Stomach (tissue), 9 donors: ENCODE data around the gene VAMP8. TPM values are rescaled to one million over a fixed set of nuclear protein-coding genes. Genes with fewer than 3 reads are reported as not detected.
A peak's percentile ranks its signal among the peaks of the same experiment; 100 is the strongest.

ENCODE experiments used
- DNase-seq, 2 donors: peaks; one replicate each; pipeline versions ENCODE4 v3.0.0 to v3.0.0-alpha.2; 2013 to 2019
- H3K27ac ChIP-seq, 5 donors: fragments of 200-600 bp in 4 of 5; sonication (generic) in 4 of 5; one replicate each; pipeline ENCODE4 v1.5.1; 2013 to 2019; ENCODE audit warnings: mild to moderate bottlenecking in 1 of 5, moderate library complexity in 1 of 5
- H3K27me3 ChIP-seq, 3 donors: fragments of 200-600 bp; sonication (generic); one replicate each; pipeline ENCODE4 v1.5.1; 2017 to 2019; ENCODE audit warnings: mixed run types in 1 of 3
- H3K36me3 ChIP-seq, 4 donors: fragments of 200-600 bp; sonication (generic); 1 replicate in 3 of 4; 2 replicates in 1 of 4; pipeline ENCODE4 v1.5.1; 2016 to 2019
- H3K4me1 ChIP-seq, 4 donors: fragments of 200-600 bp; sonication (generic); one replicate each; pipeline ENCODE4 v1.5.1; 2016 to 2019
- H3K4me3 ChIP-seq, 4 donors: fragments of 200-600 bp; sonication (generic) in 3 of 4; one replicate each; pipeline ENCODE4 v1.5.1; 2016 to 2019; ENCODE audit warnings: mild to moderate bottlenecking in 1 of 4
- H3K9me3 ChIP-seq, 4 donors: fragments of 200-600 bp; sonication (generic); one replicate each; pipeline ENCODE4 v1.5.1; 2016 to 2019
- CTCF ChIP-seq, 7 experiments: fragments of 450-650 bp in 4 of 7; fragments of 200-600 bp in 3 of 7; sonication (generic) in 3 of 7; IDR thresholded peaks; one replicate each; pipeline ENCODE4 v1.5.1; 2016 to 2019; ENCODE audit warnings: antibody characterized with exemption in 7 of 7, control low read depth in 2 of 7, mild to moderate bottlenecking in 1 of 7
- EP300 ChIP-seq: sonication (generic); formaldehyde crosslinking; IDR thresholded peaks from one replicate; pipeline ENCODE4 v1.6.1; 2017; ENCODE audit warnings: antibody characterized with exemption
- POLR2A ChIP-seq, 4 donors: fragments of 450-650 bp; IDR thresholded peaks; one replicate each; pipeline ENCODE4 v1.6.1; 2016; ENCODE audit warnings: antibody characterized with exemption in 4 of 4, control low read depth in 2 of 4, mild to moderate bottlenecking in 1 of 4, moderate library complexity in 1 of 4
- POLR2AphosphoS5 ChIP-seq, 3 donors: sonication (generic); formaldehyde crosslinking; IDR thresholded peaks; one replicate each; pipeline ENCODE4 v1.6.1; 2016; ENCODE audit warnings: antibody characterized with exemption in 3 of 3
- WGBS, 5 donors: extraction: QIAGEN DNeasy Blood & Tissue Kit in 3 of 5; methylation state at CpG; one replicate each; pipeline versions ENCODE4 v1.1.5 to v1.1.7; 2013 to 2018; 5-methylcytosine and 5-hydroxymethylcytosine counted together
- intact Hi-C: fragments of 100-400 bp; cut with DNase I; formaldehyde crosslinking; loops from one replicate; pipeline ENCODE4 v1.15.1; 2023; ENCODE audit warnings: low total_unique reads
- polyA plus RNA-seq, 3 donors: library from polyadenylated mRNA; stranded (reverse); fragments of 200-250 nt; gene quantifications; one replicate each; pipeline ENCODE4 v1.2.3, GENCODE V29; 2013
- total RNA-seq, 5 donors: library from RNA; depleted of rRNA; stranded (reverse); fragments of >200 nt; gene quantifications; one replicate each; pipeline versions ENCODE4 v1.1.0 to v1.2.3, GENCODE V29; 2014 to 2016
- donor health status: healthy with polysubstance abuse.
- donor health status: Bipolar disorder and iron deficiency.
- donor health status: healthy.

VAMP8 gene
- total and polyA plus RNA-seq, 8 donors, result 2.2 to 568 (median 191) TPM; not detected in 1

GRCh38 chr2:85560812-85561279 is 16.5 kb upstream of the VAMP8 start:
- Histone ChIP-seq H3K4me3 (peak overlapping the region; percentile 65 to 91 (median 76)), H3K27ac (peak overlapping the region; percentile 81 to 93 (median 89)), H3K27me3 (no peaks in the 10 kb centered on the region), H3K9me3 (no peaks in the 10 kb centered on the region), H3K36me3 (peaks cover 6 to 34% (median 33%) of the 10 kb centered on the region in 4 donors), H3K4me1 (peaks cover 14 to 36% (median 27%) of the 10 kb centered on the region in 4 donors)
- intact Hi-C loops, result no loop called here
- no peak for TF ChIP-seq POLR2A (IDR thresholded peaks at IDR 0.05)
- no peak for TF ChIP-seq EP300
- TF ChIP-seq POLR2AphosphoS5 (IDR thresholded peaks at IDR 0.05), result no peak
- no peak for TF ChIP-seq CTCF (IDR thresholded peaks at IDR 0.05)
- peak in 1 of 2 donors; percentile 32 for DNase-seq
- 1 to 4% (median 2%) methylated on average over 10 to 14 of the region's 14 CpGs for WGBS, 5 donors

DNA sequence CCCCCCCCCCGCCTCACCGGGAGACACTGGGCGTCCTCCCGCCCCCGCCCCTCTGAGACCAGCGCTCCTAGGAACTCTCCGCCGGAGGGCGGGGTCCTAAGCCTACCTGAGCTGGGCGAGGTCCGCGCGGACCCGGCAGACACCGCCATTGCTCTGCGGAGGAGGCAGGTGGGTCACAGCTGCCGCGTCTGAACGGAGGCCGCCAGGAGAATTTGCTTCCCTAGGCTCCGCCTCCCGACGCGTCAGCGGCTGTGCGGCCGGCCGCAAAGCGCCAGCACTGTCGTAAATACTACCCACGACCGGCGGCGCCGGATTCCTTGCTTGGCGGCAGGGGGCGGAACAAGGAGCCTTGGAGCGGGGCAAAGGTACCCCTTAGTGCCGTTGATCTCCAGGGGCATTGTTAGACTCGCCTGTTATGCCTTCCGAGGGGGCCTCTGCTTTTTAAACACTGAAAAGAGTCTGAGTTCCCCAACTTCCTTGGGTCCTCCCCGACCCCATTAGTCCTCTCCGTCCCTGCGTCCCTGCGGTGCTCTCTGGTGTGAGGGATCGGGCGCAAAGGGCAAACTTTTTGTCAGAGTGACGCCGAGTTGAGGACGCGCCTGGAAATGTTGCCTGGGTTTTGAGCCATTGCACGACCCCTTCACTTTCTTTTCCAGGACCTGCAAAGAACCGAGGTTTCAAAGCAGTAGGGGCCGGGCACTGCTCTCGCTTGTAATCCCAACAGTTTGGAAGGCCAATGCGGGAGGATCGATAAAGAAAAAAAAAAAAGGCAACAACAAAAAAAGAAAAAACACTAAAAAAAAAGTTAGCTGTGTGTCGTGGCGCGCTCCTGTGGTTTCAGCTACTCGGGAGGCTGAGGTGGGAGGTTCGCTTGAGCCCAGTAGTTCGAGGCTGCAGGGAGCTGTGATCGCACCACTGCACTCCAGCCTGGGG is 15.8 kb upstream of the VAMP8 start, which contains the start of gene GGCX:
TSS of gene GGCX (minus strand) at position 214 of the 933 bp plus-strand sequence. CDS start at position 149, 65 bp downstream.
- peak; percentile 96 to 99 for DNase-seq
- intact Hi-C loops, result no loop called here
- Histone ChIP-seq H3K9me3 (no peaks in the 10 kb centered on the region), H3K27me3 (no peaks in the 10 kb centered on the region), H3K36me3 (peaks cover 6 to 27% (median 26%) of the 10 kb centered on the region in 4 donors), H3K27ac (peak within 1 kb of the TSS; percentile 81 to 93 (median 89)), H3K4me1 (peaks cover 14 to 36% (median 27%) of the 10 kb centered on the region in 4 donors), H3K4me3 (peak within 1 kb of the TSS; percentile 65 to 91 (median 76))
- WGBS, 5 donors, result 3 to 7% (median 3%) methylated on average over 36 to 64 of the region's 64 CpGs
- TF ChIP-seq POLR2AphosphoS5 (IDR thresholded peaks at IDR 0.05) (peak; percentile 76 to 95 (median 84)), POLR2A (IDR thresholded peaks at IDR 0.05) (peak in 1 of 4 donors; percentile 72), EP300 (no peak), CTCF (IDR thresholded peaks at IDR 0.05) (peak in 3 of 7 experiments; percentile 26 to 76 (median 45))

DNA sequence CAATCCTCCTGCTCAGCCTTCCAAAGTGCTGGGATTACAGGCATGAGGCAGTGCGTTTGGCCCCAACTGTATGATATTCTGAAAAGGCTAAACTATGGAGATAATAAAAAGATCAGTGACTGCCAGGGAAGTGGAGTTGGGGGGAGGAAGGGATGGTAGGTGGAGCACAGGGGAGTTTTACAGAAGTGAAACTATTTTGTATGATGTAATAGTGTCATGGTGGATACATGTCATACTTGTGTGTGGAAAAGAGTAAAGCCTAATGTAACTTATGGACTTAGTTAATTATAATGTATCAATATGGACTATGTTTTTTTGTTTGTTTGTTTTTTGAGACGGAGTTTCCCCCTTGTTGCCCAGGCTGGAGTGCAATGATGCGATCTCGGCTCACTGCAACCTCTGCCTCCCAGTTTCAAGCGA is 13.2 kb upstream of the VAMP8 start:
- TF ChIP-seq EP300, result no peak
- TF ChIP-seq POLR2AphosphoS5 (IDR thresholded peaks at IDR 0.05), result no peak
- TF ChIP-seq POLR2A (IDR thresholded peaks at IDR 0.05), result no peak
- no peak for TF ChIP-seq CTCF (IDR thresholded peaks at IDR 0.05)
- no peak for DNase-seq
- WGBS, 5 donors, result 88 to 93% (median 91%) methylated on average over 5 of the region's 5 CpGs
- intact Hi-C loops, result no loop called here
- H3K4me1 ChIP-seq, result peaks cover 14 to 26% (median 24%) of the 10 kb centered on the region in 4 donors
- H3K9me3 ChIP-seq, result no peaks in the 10 kb centered on the region
- peaks cover 0 to 2% (median under 1%) of the 10 kb centered on the region in 4 donors for H3K36me3 ChIP-seq
- no peak overlapping the region for H3K27ac ChIP-seq
- no peak overlapping the region for H3K4me3 ChIP-seq
- no peaks in the 10 kb centered on the region for H3K27me3 ChIP-seq

DNA sequence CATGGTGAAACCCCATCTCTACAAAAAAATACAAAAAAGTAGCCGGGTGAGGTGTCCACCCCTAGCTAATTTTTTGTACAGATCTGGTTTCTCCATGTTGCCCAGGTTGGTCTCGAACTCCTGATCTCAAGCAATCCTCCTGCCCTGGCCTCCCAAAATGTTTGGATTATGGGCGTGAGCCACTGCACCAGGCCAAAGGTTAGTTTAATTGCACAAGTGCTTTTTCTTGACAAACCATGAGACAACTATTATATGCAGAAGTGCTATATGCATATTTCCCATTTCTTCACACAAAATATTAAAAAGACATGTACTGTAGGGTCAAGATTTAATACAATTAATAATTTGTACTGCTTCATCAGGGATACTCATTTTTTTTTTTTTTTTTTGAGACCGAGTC is 11.1 kb upstream of the VAMP8 start:
- 78 to 90% (median 80%) methylated on average over 4 of the region's 4 CpGs for WGBS, 5 donors
- no peak for DNase-seq
- no peaks in the 10 kb centered on the region for H3K27me3 ChIP-seq
- H3K4me3 ChIP-seq, result no peak overlapping the region
- H3K27ac ChIP-seq, result no peak overlapping the region
- peaks cover 0 to 8% (median 7%) of the 10 kb centered on the region in 4 donors for H3K4me1 ChIP-seq
- H3K9me3 ChIP-seq, result no peaks in the 10 kb centered on the region
- no peak for TF ChIP-seq CTCF (IDR thresholded peaks at IDR 0.05)
- TF ChIP-seq EP300, result no peak
- TF ChIP-seq POLR2AphosphoS5 (IDR thresholded peaks at IDR 0.05), result no peak
- TF ChIP-seq POLR2A (IDR thresholded peaks at IDR 0.05), result no peak
- intact Hi-C loops, result no loop called here
- no peaks in the 10 kb centered on the region for H3K36me3 ChIP-seq
